GM19467 (cell line): Measurements from ENCODE around the gene ANO10.
"Not testable (repeated sequence)": the region's sequence is repeated elsewhere in the genome, so short reads cannot be mapped to it uniquely, and the experiment has no call there.

Experiments
- ATAC-seq: cut with Tn5 transposase; IDR thresholded peaks from one replicate; pipeline ENCODE4 v1.9.1; 2021; ENCODE audit warnings: mild to moderate bottlenecking, moderate library complexity; ENCODE audit not compliant: unreplicated experiment

Gene ANO10

GRCh38 chr3:43629257-43629656, 7.4 kb upstream of the ANO10 start:
- ATAC-seq = no peak

DNA sequence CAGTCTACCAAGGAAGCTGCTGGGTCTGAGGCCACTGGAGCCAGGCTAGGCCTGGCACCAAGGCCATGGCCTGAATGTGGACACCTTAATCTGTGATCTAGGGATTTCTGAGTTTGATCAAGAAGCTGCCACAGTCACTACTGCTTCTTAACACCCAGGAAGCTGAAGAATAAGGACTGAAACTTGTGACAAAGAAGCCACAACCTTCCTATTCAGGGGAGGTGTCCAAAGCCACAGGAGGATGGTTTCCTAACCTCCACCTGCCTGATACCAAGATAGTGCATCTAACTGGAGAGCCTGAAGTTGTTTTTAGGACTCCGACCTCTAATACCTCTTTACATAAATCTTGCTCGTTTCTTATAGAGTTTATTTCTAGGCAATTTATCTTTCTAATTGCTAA, 5.5 kb upstream of the ANO10 start:
- ATAC-seq = no peak

GRCh38 chr3:43624619-43625305, 3.0 kb upstream of the ANO10 start:
- ATAC-seq = no peak

- ATAC-seq = no peak
Observed at GRCh38 chr3:43620831-43621655, 768 bp downstream of the ANO10 start.

GRCh38 chr3:43619588-43619987, 2.2 kb downstream of the ANO10 start:
- no peak for ATAC-seq

- no peak for ATAC-seq
Observed at GRCh38 chr3:43618142-43618541, 3.7 kb downstream of the ANO10 start.

DNA sequence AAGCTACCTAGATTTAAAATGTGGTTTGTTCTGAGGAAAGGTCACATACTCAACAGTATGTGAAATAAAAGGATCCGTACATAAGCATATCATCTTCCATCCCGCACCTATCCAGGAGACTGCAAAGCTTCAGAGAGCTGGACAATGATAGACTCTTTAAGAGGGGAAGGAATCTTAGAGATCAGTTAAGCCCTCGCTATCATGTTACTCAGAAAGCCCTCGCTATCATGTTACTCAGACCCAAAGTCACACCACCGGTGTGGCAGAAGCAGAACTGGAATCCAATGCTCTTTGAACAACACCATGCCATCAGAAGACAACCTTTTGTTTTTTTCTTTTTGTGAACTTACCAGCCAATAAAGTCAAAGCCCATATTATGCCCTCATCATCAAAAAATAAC, 5.8 kb downstream of the ANO10 start:
- no peak for ATAC-seq

DNA sequence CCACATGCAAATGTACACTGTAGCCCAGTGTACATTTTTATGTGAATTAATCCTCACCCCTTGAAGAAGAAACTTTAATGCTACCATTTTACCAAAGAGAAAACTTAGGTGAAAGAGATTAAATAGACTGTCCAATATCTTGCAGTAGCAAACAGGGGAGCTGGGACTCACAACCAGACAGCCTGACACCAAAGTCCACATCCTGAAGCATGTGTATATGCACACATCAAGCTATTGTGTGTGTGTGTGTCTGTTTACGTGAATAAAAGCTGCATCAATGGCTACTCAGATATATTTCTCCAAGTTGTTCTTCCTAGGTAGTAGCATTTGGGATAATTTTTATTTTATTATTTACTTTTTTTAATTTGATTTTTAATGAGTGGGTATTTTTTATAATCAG, 6.7 kb downstream of the ANO10 start:
- no peak for ATAC-seq

DNA sequence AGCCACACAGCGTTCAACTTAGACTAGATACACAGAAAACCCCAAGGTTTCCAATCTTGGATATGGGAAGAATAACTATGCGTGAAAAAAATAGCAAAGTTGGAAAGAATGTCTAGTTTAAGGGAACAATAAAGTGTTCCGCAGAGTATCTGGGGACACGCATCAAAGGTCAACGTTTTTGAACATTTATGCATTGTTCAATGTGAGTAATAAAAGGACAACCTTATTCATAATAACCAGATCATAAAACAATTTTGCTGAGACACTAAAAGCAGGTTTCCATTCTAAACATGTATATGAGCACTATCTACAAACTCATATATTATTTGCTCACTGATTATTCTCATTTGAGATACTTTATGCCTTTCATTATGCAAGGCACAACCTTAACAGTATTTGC, 7.8 kb downstream of the ANO10 start:
- no peak for ATAC-seq

- no peak for ATAC-seq
Observed at GRCh38 chr3:43612419-43612818, 9.4 kb downstream of the ANO10 start.

GRCh38 chr3:43609406-43609805, 12.4 kb downstream of the ANO10 start:
- ATAC-seq = no peak

DNA sequence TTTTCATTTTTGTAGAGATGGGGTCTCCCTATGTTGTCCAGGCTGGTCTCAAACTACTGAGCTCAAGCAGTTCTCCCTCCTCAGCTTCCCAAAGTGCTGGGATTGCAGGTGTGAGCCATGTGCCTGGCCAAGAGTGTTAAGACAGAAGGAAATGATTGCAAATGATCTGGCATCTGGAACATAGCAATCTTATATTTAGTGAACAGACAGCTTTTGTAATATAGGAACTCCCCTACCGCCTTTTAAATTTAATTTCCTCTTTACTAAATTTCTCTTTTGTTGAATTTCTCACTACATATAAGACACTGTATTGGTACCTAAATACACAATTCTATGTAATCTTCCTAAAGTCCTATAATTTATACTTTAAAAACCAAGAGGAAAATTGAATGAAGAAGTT, 13.1 kb downstream of the ANO10 start:
- ATAC-seq = no peak

GRCh38 chr3:43606284-43606683, 15.5 kb downstream of the ANO10 start:
- no peak for ATAC-seq

- ATAC-seq = not testable (repeated sequence)
Observed at GRCh38 chr3:43599959-43600358, 21.9 kb downstream of the ANO10 start.

GRCh38 chr3:43597961-43598360, 23.9 kb downstream of the ANO10 start:
- ATAC-seq = no peak

- ATAC-seq = not testable (repeated sequence)
Observed at GRCh38 chr3:43596178-43596577, 25.6 kb downstream of the ANO10 start.

GRCh38 chr3:43595280-43595679, 26.5 kb downstream of the ANO10 start:
- ATAC-seq = not testable (repeated sequence)

- ATAC-seq = not testable (repeated sequence)
Observed at GRCh38 chr3:43593588-43593987, 28.2 kb downstream of the ANO10 start.

- not testable (repeated sequence) for ATAC-seq
Observed at GRCh38 chr3:43591866-43592265, 29.9 kb downstream of the ANO10 start.

DNA sequence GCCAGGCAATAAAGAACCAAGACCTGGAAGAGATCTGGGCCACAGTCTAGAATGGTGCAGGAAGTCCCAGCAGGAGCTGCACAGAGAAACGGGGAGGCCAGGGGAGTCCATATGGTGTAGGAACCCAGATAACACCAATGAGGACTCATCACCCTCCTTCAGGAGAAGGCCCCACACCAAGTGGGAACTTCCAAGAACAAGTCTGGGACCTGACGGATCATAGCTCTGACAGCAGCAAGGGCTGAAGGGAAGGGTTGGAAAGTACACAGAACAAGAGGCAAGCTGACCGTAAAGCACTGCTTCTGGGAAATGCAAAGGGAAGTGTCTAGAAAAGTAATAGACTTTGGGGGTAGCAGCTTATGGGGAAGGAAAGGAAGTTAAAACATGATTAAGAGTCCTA, 34.5 kb downstream of the ANO10 start:
- ATAC-seq = no peak

DNA sequence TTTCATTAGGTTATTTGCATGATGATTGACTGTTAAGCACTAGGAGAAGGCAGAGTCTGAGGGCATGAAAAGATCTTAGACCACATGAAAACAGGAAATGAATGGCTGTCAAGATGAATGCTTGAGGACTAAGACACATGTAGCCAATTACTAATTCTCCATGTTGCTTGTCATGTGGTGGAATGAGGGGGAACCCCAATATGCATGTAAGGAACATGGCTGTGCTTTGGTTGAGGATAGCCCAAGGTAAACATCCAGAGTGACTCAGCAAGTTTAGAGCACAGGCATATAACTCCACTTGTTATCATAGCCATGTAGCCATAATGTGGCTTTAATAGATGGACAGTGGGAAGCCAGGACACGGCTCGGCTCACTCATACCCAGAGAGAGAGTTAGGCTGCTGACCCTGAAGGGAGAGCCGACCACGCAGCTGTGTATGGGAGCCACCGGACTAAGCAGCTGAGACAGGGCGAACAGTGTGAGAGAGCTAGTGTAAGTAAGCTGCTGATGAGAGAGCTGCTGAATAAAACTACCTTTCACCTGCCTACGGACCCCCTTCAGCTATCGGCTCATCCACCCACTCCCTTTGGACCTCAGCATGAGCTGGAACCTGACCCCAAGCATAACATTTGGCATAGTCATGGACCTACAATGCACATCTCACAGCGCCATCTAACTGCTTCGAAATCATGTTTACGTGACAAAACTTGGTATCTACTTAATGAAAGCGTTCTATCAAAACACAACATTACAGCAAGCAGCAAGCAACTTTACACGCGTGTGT, 37.6 kb downstream of the ANO10 start:
- ATAC-seq = no peak

DNA sequence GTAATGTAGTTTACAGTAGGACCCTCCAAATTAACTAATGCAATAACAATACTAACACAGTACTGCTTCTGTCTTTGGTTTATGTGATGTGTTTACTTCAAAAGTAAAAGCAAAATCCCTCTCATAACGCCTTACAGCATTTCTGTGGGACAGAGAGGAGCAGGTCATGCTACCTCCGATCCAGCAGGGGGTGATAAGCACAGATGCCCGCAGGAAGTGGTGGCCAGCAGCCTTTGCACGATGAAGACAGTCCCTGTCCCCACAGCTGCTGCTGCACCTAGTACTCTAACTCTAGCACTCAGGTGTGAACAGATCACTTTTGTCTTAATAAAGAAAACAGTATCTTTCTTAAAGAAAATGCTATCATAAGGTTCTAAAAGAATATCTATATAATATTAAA, 38.3 kb downstream of the ANO10 start:
- no peak for ATAC-seq
